GM19240 (cell line): ENCODE data around the gene VMP1.
"Not testable (repeated sequence)": the region's sequence is repeated elsewhere in the genome, so short reads cannot be mapped to it uniquely, and the experiment has no call there.

Source experiments
- DNase-seq: peaks from one replicate; pipeline ENCODE4 v3.0.0; 2011; ENCODE audit warnings: low spot score; ENCODE audit not compliant: insufficient read length

Gene VMP1

GRCh38 chr17:59858167-59858816 lies 150.8 kb downstream of the VMP1 start:
- no peak for DNase-seq

- DNase-seq: no peak
Observed at GRCh38 chr17:59858932-59859331, 151.5 kb downstream of the VMP1 start.

DNA sequence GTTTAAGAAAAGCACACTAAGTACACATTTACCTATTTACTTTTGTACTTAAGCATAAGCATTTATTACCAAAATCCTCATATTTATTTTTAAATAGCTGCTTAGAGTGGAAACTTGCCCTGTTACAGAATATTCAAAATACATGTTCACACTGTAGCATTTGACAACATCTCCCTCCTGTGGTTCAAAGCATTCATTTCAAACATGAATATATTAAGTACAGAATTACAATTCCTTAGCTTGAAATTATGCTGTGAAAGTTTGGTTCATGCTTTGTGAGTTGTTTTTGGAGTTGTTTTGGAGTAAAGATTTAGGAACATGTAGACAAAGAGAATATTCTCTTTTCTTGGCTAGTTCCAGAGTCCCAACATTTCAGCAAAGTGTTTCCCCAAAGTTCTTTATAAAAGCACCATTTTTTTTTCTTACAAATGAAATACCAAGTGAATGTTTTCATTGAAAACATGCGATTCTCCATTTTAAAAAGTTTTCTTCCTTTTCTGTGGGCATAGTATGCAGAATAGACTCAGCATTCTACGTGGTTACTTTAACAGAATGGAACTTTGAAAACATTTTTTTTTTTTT lies 152.1 kb downstream of the VMP1 start:
- DNase-seq: no peak

DNA sequence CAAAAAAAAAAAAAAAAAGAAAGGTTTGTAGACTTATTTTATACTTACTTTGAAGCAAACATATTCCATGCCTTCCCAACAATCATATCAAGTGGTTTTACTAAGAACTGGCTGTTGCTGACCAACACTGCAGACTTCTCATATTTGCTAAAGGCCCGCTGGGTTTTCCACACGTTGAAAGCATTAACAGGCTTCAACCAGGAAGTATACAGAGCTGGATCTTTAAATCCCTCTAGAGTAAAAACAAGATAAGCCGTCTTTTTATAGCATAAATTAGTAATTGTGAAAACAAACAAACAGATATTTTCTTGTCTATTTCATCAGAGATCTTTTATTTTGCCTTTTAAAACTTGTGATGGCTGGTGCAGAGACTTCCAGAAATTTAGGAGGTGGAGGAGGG lies 156.2 kb downstream of the VMP1 start:
- no peak for DNase-seq

DNA sequence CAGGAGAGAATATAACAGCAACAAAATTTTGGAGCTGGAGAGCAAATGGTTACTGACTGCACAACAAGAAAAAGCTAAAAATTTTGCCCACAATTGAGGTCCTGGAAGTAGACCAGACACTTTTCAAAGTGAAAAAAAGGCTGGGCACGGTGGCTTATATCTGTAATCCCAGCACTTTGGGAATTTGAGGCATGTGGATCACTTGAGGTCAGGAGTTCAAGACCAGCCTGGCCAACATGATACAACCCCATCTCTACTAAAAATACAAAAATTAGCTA lies 162.4 kb downstream of the VMP1 start:
- no peak for DNase-seq

DNA sequence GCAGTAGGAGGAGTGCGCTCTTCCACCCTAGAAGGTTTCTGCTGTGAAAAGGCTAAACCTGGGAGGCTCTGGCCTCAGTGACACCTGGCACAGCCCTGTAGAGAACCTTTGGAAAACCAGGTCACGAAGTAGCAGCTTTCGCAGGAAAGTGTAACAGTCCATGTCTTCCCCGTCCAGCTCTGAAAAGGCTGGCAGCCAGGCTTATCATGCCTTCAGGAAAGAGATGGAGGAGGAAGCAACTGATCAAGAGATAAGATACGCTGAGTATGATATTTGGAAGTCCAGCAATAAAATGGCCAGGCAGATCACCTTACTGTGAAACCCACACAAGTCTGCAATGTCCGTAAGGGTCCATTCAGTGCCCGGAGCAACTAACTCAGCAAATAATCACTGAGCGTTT lies 163.0 kb downstream of the VMP1 start:
- DNase-seq: no peak

DNA sequence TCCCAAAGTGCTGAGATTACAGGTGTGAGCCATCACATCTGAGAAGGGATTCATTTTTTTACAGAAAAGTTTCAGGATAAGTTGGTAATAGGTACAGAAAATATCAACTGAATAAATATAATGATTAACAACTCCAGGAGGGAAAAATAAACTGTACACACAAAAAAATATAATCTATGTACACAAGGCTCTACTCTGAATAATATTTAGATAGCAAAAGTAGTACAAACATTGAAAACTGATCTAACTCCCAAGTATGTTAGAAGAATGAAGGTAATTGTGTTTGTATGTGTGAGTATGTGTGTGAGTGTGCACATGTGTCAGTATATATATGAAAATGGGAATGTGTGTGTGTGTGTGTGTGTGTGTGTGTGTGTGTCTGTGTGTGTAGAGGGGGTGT lies 164.9 kb downstream of the VMP1 start:
- no peak for DNase-seq

DNA sequence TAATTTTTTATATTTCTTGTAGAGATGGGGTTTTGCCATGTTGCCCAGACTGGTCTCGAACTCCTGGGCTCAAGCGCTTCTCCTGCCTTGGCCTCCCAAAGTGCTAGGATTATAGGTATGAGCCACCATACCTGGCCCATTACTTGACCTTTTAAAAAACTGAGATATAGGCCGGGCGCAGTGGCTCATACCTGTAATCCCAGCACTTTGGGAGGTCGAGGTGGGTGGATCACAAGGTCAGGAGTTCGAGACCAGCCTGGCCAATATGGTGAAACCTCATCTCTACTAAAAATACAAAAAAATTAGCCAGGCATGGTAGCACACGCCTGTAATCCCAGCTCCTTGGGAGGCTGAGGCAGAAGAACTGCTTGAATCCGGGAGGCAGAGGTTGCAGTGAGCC lies 166.0 kb downstream of the VMP1 start:
- DNase-seq: not testable (repeated sequence)

- no peak for DNase-seq
Observed at GRCh38 chr17:59874376-59874775, 166.9 kb downstream of the VMP1 start.

- DNase-seq: no peak
Observed at GRCh38 chr17:59876107-59876506, 168.7 kb downstream of the VMP1 start.

- no peak for DNase-seq
Observed at GRCh38 chr17:59877965-59878364, 170.5 kb downstream of the VMP1 start.

DNA sequence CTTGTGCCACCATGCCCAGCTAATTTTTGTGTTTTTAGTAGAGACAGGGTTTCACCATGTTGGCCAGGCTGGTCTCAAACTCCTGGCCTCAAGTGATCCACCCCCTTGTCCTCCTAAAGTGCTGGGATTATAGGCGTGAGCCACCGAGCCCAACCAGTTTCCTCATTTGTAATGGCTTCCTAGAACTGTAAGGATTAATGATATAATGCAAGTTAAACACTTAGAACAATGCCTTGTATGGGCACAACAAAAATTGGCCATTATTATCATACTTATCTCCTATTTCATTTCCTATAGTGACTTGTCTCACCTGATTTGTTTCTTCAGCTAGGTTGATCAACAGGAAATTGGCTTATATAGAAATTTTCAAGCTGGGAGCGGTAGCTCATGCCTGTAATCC lies 171.2 kb downstream of the VMP1 start:
- no peak for DNase-seq

DNA sequence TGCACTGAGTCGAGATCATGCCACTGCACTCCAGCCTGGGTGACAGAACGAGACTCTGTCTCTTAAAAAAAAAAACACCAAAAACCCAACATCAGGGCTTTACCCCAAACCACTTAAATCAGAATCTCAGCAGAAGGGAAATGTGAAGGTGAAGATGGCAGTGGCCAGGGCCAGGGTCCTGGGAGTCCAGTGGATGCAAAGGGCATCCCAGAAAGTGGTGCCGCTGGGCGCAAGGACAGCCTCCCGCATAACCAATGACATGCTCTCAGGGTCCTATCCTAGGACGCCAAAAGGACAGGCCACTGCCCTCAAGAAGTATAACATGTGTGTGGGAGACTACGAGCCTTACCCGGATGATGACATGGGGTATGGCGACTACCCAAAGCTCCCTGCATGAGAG lies 177.4 kb downstream of the VMP1 start:
- no peak for DNase-seq

- DNase-seq: no peak
Observed at GRCh38 chr17:59888145-59888750, 180.8 kb downstream of the VMP1 start.

DNA sequence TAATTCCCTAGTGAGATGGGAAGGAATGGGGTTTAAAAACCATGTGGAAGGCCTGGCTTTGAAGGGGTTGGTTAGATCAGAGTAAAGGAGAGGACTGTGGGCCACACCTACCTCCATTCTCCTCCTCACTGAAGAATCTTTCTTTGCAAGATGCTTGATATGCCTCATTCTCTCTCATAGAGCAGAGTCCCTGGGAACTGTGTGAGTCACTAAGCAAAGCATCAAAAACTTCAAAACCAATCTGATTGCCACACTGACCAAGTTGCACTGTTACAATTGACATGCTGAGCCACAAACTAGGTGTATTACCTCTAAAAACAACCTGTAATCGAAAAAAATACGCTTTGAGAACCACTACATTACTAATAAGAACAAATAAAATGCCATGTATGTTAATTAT lies 183.3 kb downstream of the VMP1 start:
- DNase-seq: no peak
